ENCODE data around the gene SMTNL2.

- no peak for TF ChIP-seq POLR2A (IDR thresholded peaks at IDR 0.05; ENCODE audit: low read depth, low read length)
- no peak for TF ChIP-seq TAF1 (IDR thresholded peaks at IDR 0.05; ENCODE audit: borderline replicate concordance, low read depth, low read length)
Observed at GRCh38 chr17:4551141-4551540, 33.2 kb upstream of the SMTNL2 start.

All from GM12892 (cell line).